ENCODE results near the gene TMEM176A. TPM values are rescaled to one million over a fixed set of nuclear protein-coding genes. Genes with fewer than 3 reads are reported as not detected.
A peak's percentile ranks its signal among the peaks of the same experiment; 100 is the strongest.
"Not testable (repeated sequence)": the region's sequence is repeated elsewhere in the genome, so short reads cannot be mapped to it uniquely, and the experiment has no call there.

The TMEM176A gene
- total RNA-seq, 3 donors from 2014 or later, result 28.3 to 66.5 (median 42.6) TPM

DNA sequence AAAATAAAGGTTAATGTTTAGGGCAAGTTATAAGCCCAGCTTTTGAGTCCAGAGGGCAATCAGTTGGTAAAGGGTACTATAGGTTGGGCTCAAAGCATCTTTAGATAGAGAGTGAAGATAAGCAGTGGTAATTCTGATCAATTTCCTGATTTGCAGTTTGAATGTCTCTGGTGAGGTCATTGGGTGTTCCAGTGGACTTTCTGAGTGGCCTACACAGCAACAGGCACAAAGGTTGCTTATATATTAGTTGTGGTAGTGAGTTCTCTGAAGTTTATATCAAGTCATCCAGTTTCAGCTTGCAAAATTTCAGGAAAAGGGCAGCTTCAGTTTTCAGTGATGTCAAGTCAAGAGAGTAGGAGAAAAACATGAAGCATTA lies 34.2 kb upstream of the TMEM176A start:
- Histone ChIP-seq H3K27ac (no peak overlapping the region), H3K4me3 (no peak overlapping the region), H3K9me3 (no peaks in the 10 kb centered on the region), H3K36me3 (no peaks in the 10 kb centered on the region), H3K4me1 (no peaks in the 10 kb centered on the region), H3K27me3 (no peaks in the 10 kb centered on the region)
- no peak for TF ChIP-seq POLR2A (IDR thresholded peaks at IDR 0.05)
- TF ChIP-seq POLR2AphosphoS5 (IDR thresholded peaks at IDR 0.05), result no peak
- no peak for TF ChIP-seq CTCF (IDR thresholded peaks at IDR 0.05)
- intact Hi-C loops (cut with DNase I; ENCODE audit: low total_unique reads), result no loop called here
- no peak for DNase-seq (ENCODE audit: low spot score in 2 of 2)

DNA sequence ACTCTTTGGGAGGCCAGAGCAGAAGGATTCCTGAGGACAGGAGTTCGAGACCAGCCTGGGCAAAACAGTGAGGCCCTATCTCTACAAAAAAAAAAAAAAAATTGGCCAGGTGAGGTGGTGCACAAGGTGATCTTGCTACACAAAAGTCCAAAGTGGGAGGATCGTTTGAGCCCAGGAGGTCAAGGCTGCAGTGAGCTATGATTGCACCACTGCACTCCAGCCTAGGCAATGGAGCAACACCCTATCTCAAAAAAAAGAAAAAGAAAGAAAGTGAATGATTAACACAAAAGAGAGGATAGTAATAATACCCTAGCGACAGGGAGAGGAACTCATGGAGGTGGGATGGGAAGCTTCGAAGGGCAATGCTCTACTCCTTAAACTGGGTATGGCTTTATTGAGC lies 30.8 kb upstream of the TMEM176A start:
- DNase-seq (ENCODE audit: low spot score in 2 of 2), result no peak
- H3K4me1 ChIP-seq, result no peaks in the 10 kb centered on the region
- H3K36me3 ChIP-seq, result no peaks in the 10 kb centered on the region
- H3K27ac ChIP-seq, result no peak overlapping the region
- H3K9me3 ChIP-seq, result peaks cover 0 to 8% of the 10 kb centered on the region in 2 donors
- H3K4me3 ChIP-seq, result no peak overlapping the region
- TF ChIP-seq POLR2A (IDR thresholded peaks at IDR 0.05) (no peak), CTCF (IDR thresholded peaks at IDR 0.05) (no peak), POLR2AphosphoS5 (IDR thresholded peaks at IDR 0.05) (no peak)
- no peaks in the 10 kb centered on the region for H3K27me3 ChIP-seq
- intact Hi-C loops (cut with DNase I; ENCODE audit: low total_unique reads), result no loop called here

GRCh38 chr7:150774131-150774530 lies 26.4 kb upstream of the TMEM176A start:
- H3K27me3 ChIP-seq; H3K9me3 ChIP-seq; H3K4me3 ChIP-seq; DNase-seq (ENCODE audit: low spot score in 2 of 2); H3K4me1 ChIP-seq; H3K27ac ChIP-seq; H3K36me3 ChIP-seq; intact Hi-C loops (cut with DNase I; ENCODE audit: low total_unique reads): not testable (repeated sequence)

DNA sequence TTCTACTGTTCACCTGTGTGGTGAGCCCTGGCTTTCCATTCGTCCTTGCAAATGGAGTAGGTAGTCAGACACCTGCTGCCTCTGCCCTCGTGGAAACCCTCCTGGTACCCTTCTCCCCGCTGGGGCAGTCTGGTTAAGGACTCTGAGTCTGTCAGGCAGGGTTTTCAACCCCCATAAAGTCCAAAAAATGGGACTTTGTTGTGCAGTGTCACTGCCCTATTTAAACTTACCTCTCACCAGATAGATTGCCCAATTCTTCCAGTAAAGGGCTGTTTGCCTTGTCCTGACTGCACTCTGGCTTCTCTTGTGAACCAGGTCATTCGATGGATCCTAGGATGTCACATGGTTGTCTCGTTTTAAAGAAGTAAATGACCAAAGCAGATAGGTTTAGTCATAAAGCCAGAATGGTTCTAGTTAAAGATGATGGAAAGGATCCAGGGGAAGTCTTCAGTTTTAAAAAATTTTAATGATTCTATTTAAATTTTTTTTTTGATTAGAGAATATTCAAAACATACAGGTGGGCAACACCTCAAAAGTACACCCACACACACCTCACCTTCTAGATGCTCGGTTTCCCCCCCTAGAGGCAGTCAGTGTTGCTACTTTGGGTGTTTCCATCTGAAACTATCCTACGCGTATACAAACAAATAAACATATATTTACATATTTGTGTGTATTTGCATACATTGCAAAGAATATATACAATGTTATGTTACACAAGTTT lies 22.4 kb upstream of the TMEM176A start:
- Histone ChIP-seq H3K27me3 (no peaks in the 10 kb centered on the region), H3K4me3 (no peak overlapping the region), H3K4me1 (no peaks in the 10 kb centered on the region), H3K27ac (no peak overlapping the region), H3K9me3 (peaks cover 0 to 8% of the 10 kb centered on the region in 2 donors), H3K36me3 (no peaks in the 10 kb centered on the region)
- no peak for TF ChIP-seq CTCF (IDR thresholded peaks at IDR 0.05)
- no peak for TF ChIP-seq POLR2A (IDR thresholded peaks at IDR 0.05)
- no peak for TF ChIP-seq POLR2AphosphoS5 (IDR thresholded peaks at IDR 0.05)
- intact Hi-C loops (cut with DNase I; ENCODE audit: low total_unique reads), result no loop called here
- DNase-seq (ENCODE audit: low spot score in 2 of 2), result no peak

DNA sequence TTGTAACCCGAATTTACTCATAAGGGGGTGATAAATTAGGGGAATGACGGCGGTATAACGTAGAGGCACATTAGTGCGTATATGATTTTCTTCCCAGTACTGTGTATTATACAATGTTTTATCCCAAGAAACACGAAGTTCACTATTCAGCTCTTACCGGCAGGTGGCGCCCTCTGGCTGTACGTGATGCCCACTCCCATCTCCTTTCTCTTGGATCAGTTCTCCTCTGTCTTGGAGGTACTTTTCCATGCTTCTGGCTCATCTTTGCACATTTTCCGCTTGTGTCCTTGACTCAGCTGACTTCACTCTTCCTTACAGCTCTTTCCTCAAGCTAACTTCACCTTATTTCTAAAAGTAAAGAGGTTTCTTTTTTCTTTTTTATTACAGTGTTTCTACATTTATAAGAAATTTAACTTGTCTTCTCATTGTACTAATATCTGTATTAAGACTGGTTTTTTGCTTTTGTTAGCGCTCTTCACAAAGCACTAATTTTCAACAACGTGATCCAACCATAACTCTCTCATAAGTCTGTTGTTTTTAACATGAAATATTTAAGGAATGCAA lies 21.7 kb upstream of the TMEM176A start:
- Histone ChIP-seq H3K27me3 (no peaks in the 10 kb centered on the region), H3K4me1 (no peaks in the 10 kb centered on the region), H3K9me3 (peaks cover 0 to 5% of the 10 kb centered on the region in 2 donors), H3K36me3 (no peaks in the 10 kb centered on the region), H3K27ac (no peak overlapping the region), H3K4me3 (no peak overlapping the region)
- DNase-seq (ENCODE audit: low spot score in 2 of 2), result peak; percentile 69 to 70
- intact Hi-C loops (cut with DNase I; ENCODE audit: low total_unique reads), result no loop called here
- TF ChIP-seq CTCF (IDR thresholded peaks at IDR 0.05) (peak; percentile 63 to 69 (median 65)), POLR2AphosphoS5 (IDR thresholded peaks at IDR 0.05) (no peak)

Data from breast epithelium (tissue), 4 donors.